ENCODE measurements around the gene ARPP21. TPM values are rescaled to one million over a fixed set of nuclear protein-coding genes. Genes with fewer than 3 reads are reported as not detected.

ARPP21 gene
- total RNA-seq, 2 donors from 2014 or later, result not detected

GRCh38 chr3:35638980-35639253 is 408 bp upstream of the ARPP21 start:
- DNase-seq (ENCODE audit: low spot score), result no peak
- H3K36me3 ChIP-seq, result no peaks in the 10 kb centered on the region
- H3K27me3 ChIP-seq, result peaks cover 0 to 23% of the 10 kb centered on the region in 2 donors
- no peak for TF ChIP-seq CTCF (IDR thresholded peaks at IDR 0.05)
- no peak overlapping the region for H3K27ac ChIP-seq
- H3K4me3 ChIP-seq, result peak overlapping the region in 1 of 2 donors; percentile 43
- H3K4me1 ChIP-seq, result peaks cover 0 to 14% of the 10 kb centered on the region in 2 donors
- H3K9me3 ChIP-seq, result no peaks in the 10 kb centered on the region

GRCh38 chr3:35640190-35641165 is 1.2 kb downstream of the ARPP21 start:
- no peak for DNase-seq (ENCODE audit: low spot score)
- Histone ChIP-seq H3K27me3 (peaks cover 0 to 23% of the 10 kb centered on the region in 2 donors), H3K36me3 (no peaks in the 10 kb centered on the region), H3K4me1 (peaks cover 0 to 14% of the 10 kb centered on the region in 2 donors), H3K4me3 (peak overlapping the region in 1 of 2 donors; percentile 43), H3K9me3 (no peaks in the 10 kb centered on the region), H3K27ac (no peak overlapping the region)
- TF ChIP-seq CTCF (IDR thresholded peaks at IDR 0.05), result no peak

GRCh38 chr3:35641331-35641730 is 2.0 kb downstream of the ARPP21 start:
- no peak overlapping the region for H3K4me3 ChIP-seq
- no peak for TF ChIP-seq CTCF (IDR thresholded peaks at IDR 0.05)
- peaks cover 0 to 23% of the 10 kb centered on the region in 2 donors for H3K27me3 ChIP-seq
- no peaks in the 10 kb centered on the region for H3K9me3 ChIP-seq
- H3K4me1 ChIP-seq, result peaks cover 0 to 14% of the 10 kb centered on the region in 2 donors
- no peak for DNase-seq (ENCODE audit: low spot score)
- no peaks in the 10 kb centered on the region for H3K36me3 ChIP-seq
- no peak overlapping the region for H3K27ac ChIP-seq

DNA sequence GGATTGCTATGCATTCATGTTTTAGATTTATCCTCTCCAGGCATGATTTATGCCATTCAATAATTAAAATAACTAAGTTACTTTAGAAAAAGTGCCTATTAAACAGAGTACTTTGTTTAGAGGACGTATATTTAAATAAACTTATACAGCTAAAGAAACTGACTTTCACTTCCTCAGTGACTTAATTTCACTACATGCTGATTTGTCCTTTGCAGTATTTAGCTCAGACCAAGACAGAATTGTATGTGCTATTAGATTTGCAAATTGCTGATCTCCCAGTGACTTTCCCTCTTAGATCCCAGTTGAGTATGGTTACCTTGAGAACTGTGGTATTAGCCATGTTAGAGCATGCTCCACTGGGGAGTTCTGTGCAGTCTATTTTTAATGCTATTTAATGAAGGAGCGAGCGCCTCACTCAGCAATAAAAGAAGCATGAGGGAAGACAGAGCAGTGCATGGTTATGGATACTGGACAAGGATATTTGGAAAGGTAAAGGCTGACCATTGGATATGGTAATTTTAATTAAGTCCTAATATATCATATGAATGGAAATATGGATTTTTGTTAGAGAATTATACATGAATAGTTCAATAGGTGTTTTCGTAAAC is 2.7 kb downstream of the ARPP21 start:
- Histone ChIP-seq H3K36me3 (no peaks in the 10 kb centered on the region), H3K4me1 (peaks cover 0 to 14% of the 10 kb centered on the region in 2 donors), H3K27me3 (peaks cover 0 to 23% of the 10 kb centered on the region in 2 donors), H3K4me3 (no peak overlapping the region), H3K9me3 (no peaks in the 10 kb centered on the region), H3K27ac (no peak overlapping the region)
- no peak for DNase-seq (ENCODE audit: low spot score)
- no peak for TF ChIP-seq CTCF (IDR thresholded peaks at IDR 0.05)

GRCh38 chr3:35643495-35643894 is 4.2 kb downstream of the ARPP21 start:
- peaks cover 0 to 14% of the 10 kb centered on the region in 2 donors for H3K4me1 ChIP-seq
- no peaks in the 10 kb centered on the region for H3K36me3 ChIP-seq
- H3K27me3 ChIP-seq, result peaks cover 0 to 23% of the 10 kb centered on the region in 2 donors
- TF ChIP-seq CTCF (IDR thresholded peaks at IDR 0.05), result no peak
- H3K27ac ChIP-seq, result no peak overlapping the region
- no peak overlapping the region for H3K4me3 ChIP-seq
- DNase-seq (ENCODE audit: low spot score), result no peak
- H3K9me3 ChIP-seq, result no peaks in the 10 kb centered on the region

All from right atrium auricular region (tissue), 2 donors.